HCT116 (cell line): ENCODE measurements around the gene SLC27A1.

Experiments used
- ATF3 ChIP-seq: IDR thresholded peaks from 2 replicates; pipeline ENCODE4 v1.6.1; 2012
- CTCF ChIP-seq, 3 experiments: fragments of 200-600 bp in 1 of 3; sonication (generic) in 1 of 3; IDR thresholded peaks in 2 of 3; conservative IDR thresholded peaks in 1 of 3; 2 replicates each; pipeline ENCODE4 v1.5.1; 2012 to 2017; ENCODE audit warnings: low read depth in 2 of 3, low read length in 2 of 3, antibody characterized with exemption in 1 of 3, borderline replicate concordance in 1 of 3, control low read depth in 1 of 3, mild to moderate bottlenecking in 1 of 3, mixed read lengths in 1 of 3, mixed run types in 1 of 3, moderate library complexity in 1 of 3; ENCODE audit not compliant: insufficient read depth in 1 of 3

DNA sequence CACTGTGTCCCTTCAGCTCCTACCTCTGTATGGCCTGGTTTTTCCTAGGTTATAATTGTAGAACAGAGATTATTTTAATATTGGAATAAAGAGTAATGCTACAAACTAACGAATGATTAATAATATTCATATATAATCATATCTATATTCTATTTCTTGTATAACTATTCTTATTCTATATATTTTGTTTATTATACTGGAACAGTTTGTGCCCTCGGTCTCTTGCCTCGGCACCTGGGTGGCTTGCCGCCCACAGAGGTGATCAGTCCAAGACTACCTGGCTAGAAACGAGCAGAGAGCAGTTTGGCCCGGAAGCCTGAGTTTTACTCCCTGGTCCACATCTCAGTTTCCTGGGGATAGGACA, 3.9 kb upstream of the SLC27A1 start:
- TF ChIP-seq ATF3 (no peak), CTCF (IDR thresholded peaks at IDR 0.05 in 2 of 3, conservative IDR thresholded peaks at IDR 0.05 in 1 of 3; ENCODE audit: borderline replicate concordance in 1 of 3, insufficient read depth in 1 of 3, low read depth in 2 of 3, low read length in 2 of 3) (no peak)
